Esophagus muscularis mucosa (tissue), 4 donors: Measurements from ENCODE around the gene CTNNA3. TPM values are rescaled to one million over a fixed set of nuclear protein-coding genes. Genes with fewer than 3 reads are reported as not detected.

Source experiments
- DNase-seq: peaks from one replicate; pipeline ENCODE4 v3.0.0-alpha.2; 2017; ENCODE audit errors: extremely low spot score
- H3K27ac ChIP-seq, 4 donors: fragments of 200-600 bp; sonication (generic); replicated peaks in 1 of 4; 1 replicate in 3 of 4; 2 replicates in 1 of 4; pipeline ENCODE4 v1.5.1; 2016 to 2019; ENCODE audit warnings: mild to moderate bottlenecking in 1 of 4
- H3K27me3 ChIP-seq, 4 donors: fragments of 200-600 bp; sonication (generic); one replicate each; pipeline versions ENCODE4 v1.5.1 to v1.6.0; 2016 to 2019
- H3K36me3 ChIP-seq, 4 donors: fragments of 200-600 bp; sonication (generic); one replicate each; pipeline ENCODE4 v1.5.1; 2016 to 2019
- H3K4me1 ChIP-seq, 4 donors: fragments of 200-600 bp; sonication (generic); one replicate each; pipeline ENCODE4 v1.5.1; 2016 to 2019
- H3K4me3 ChIP-seq, 4 donors: fragments of 200-600 bp; sonication (generic); 1 replicate in 2 of 4; 2 replicates in 2 of 4; pipeline ENCODE4 v1.5.1; 2016 to 2019; ENCODE audit warnings: mild to moderate bottlenecking in 4 of 4, moderate library complexity in 1 of 4
- H3K9me3 ChIP-seq, 4 donors: fragments of 200-600 bp; sonication (generic); 1 replicate in 3 of 4; 2 replicates in 1 of 4; pipeline ENCODE4 v1.5.1; 2016 to 2019
- CTCF ChIP-seq, 3 experiments: fragments of 200-600 bp in 2 of 3; fragments of 450-650 bp in 1 of 3; sonication (generic) in 2 of 3; IDR thresholded peaks; one replicate each; pipeline ENCODE4 v1.5.1; 2017 to 2019; ENCODE audit warnings: antibody characterized with exemption in 3 of 3, mild to moderate bottlenecking in 2 of 3, moderate library complexity in 1 of 3
- EP300 ChIP-seq: sonication (generic); formaldehyde crosslinking; IDR thresholded peaks from one replicate; pipeline ENCODE4 v1.6.1; 2017; ENCODE audit warnings: antibody characterized with exemption
- POLR2A ChIP-seq: fragments of 450-650 bp; IDR thresholded peaks from one replicate; pipeline ENCODE4 v1.6.1; 2017; ENCODE audit warnings: antibody characterized with exemption, moderate library complexity, mild to moderate bottlenecking, low read depth
- POLR2AphosphoS5 ChIP-seq, 2 donors: sonication (generic); formaldehyde crosslinking; IDR thresholded peaks; one replicate each; pipeline ENCODE4 v1.6.1; 2017; ENCODE audit warnings: antibody characterized with exemption in 2 of 2
- WGBS: methylation state at CpG from one replicate; pipeline ENCODE4 v1.1.5; 2018; 5-methylcytosine and 5-hydroxymethylcytosine counted together
- intact Hi-C: fragments of 100-400 bp; cut with DNase I; formaldehyde crosslinking; loops from one replicate; pipeline ENCODE4 v1.15.1; 2023
- total RNA-seq, 4 donors: library from RNA; depleted of rRNA; stranded (reverse); fragments of >200 nt; gene quantifications; one replicate each; pipeline versions ENCODE4 v1.1.0 to v1.2.1, GENCODE V29; 2016

Gene CTNNA3
- total RNA-seq, 4 donors from 2014 or later, result 5.1 to 27.8 (median 17.6) TPM

- TF ChIP-seq POLR2A (no peak), EP300 (no peak), CTCF (IDR thresholded peaks at IDR 0.05) (no peak), POLR2AphosphoS5 (IDR thresholded peaks at IDR 0.05) (no peak)
- no peak overlapping the region for H3K27ac ChIP-seq
- H3K36me3 ChIP-seq, result no peaks in the 10 kb centered on the region
- H3K27me3 ChIP-seq, result no peaks in the 10 kb centered on the region
- no peaks in the 10 kb centered on the region for H3K4me1 ChIP-seq
- intact Hi-C loops, result no loop called here
- DNase-seq, result no peak
- H3K9me3 ChIP-seq, result peaks cover 0 to 6% (median 0%) of the 10 kb centered on the region in 4 donors
- 95% methylated on average over 1 of the region's 1 CpG for WGBS
- H3K4me3 ChIP-seq, result no peak overlapping the region
Measured at GRCh38 chr10:66242885-66243284, 1453.1 kb downstream of the CTNNA3 start.

GRCh38 chr10:66239062-66239461 is 1456.9 kb downstream of the CTNNA3 start:
- Histone ChIP-seq H3K4me3 (no peak overlapping the region), H3K4me1 (no peaks in the 10 kb centered on the region), H3K36me3 (no peaks in the 10 kb centered on the region), H3K27ac (no peak overlapping the region), H3K27me3 (no peaks in the 10 kb centered on the region), H3K9me3 (no peaks in the 10 kb centered on the region)
- no peak for DNase-seq
- intact Hi-C loops, result no loop called here
- TF ChIP-seq CTCF (IDR thresholded peaks at IDR 0.05) (no peak), POLR2A (no peak), EP300 (no peak), POLR2AphosphoS5 (IDR thresholded peaks at IDR 0.05) (no peak)

- Histone ChIP-seq H3K27ac (no peak overlapping the region), H3K4me1 (no peaks in the 10 kb centered on the region), H3K27me3 (no peaks in the 10 kb centered on the region), H3K9me3 (no peaks in the 10 kb centered on the region), H3K36me3 (no peaks in the 10 kb centered on the region), H3K4me3 (no peak overlapping the region)
- DNase-seq, result no peak
- intact Hi-C loops, result no loop called here
- WGBS, result 90% methylated on average over 2 of the region's 2 CpGs
- TF ChIP-seq EP300 (no peak), CTCF (IDR thresholded peaks at IDR 0.05) (no peak), POLR2A (no peak), POLR2AphosphoS5 (IDR thresholded peaks at IDR 0.05) (no peak)
Measured at GRCh38 chr10:66238343-66238742, 1457.7 kb downstream of the CTNNA3 start.

- no peaks in the 10 kb centered on the region for H3K4me1 ChIP-seq
- intact Hi-C loops, result no loop called here
- no peaks in the 10 kb centered on the region for H3K36me3 ChIP-seq
- WGBS, result 98% methylated on average over 4 of the region's 4 CpGs
- peaks cover 0 to 4% (median 0%) of the 10 kb centered on the region in 4 donors for H3K9me3 ChIP-seq
- TF ChIP-seq POLR2A, result no peak
- no peak for TF ChIP-seq POLR2AphosphoS5 (IDR thresholded peaks at IDR 0.05)
- no peaks in the 10 kb centered on the region for H3K27me3 ChIP-seq
- no peak overlapping the region for H3K4me3 ChIP-seq
- DNase-seq, result no peak
- H3K27ac ChIP-seq, result no peak overlapping the region
Measured at GRCh38 chr10:66234872-66235271, 1461.1 kb downstream of the CTNNA3 start.

GRCh38 chr10:66228887-66229286 is 1467.1 kb downstream of the CTNNA3 start:
- Histone ChIP-seq H3K4me3 (no peak overlapping the region), H3K27ac (no peak overlapping the region), H3K4me1 (no peaks in the 10 kb centered on the region), H3K9me3 (peaks cover 0 to 11% (median 2%) of the 10 kb centered on the region in 4 donors), H3K36me3 (no peaks in the 10 kb centered on the region), H3K27me3 (no peaks in the 10 kb centered on the region)
- no peak for TF ChIP-seq POLR2A
- no peak for TF ChIP-seq CTCF (IDR thresholded peaks at IDR 0.05)
- TF ChIP-seq EP300, result no peak
- TF ChIP-seq POLR2AphosphoS5 (IDR thresholded peaks at IDR 0.05), result no peak
- intact Hi-C loops, result no loop called here
- DNase-seq, result no peak
